H1 (cell line): Measurements from ENCODE around the gene VEGFC. TPM values are rescaled to one million over a fixed set of nuclear protein-coding genes. Genes with fewer than 3 reads are reported as not detected.

ENCODE experiments used
- CTCF ChIA-PET: fragments of 300-600 bp; sonication (Branson Sonifier 250); formaldehyde crosslinking; loops from one replicate; lab custom pipeline; 2021; ENCODE audit not compliant: partially characterized antibody; lab: Charles Lee
- POLR2A ChIA-PET: fragments of 300-600 bp; sonication (Branson Sonifier 250); formaldehyde crosslinking; loops from one replicate; lab custom pipeline; 2021; ENCODE audit warnings: inconsistent platforms; ENCODE audit not compliant: partially characterized antibody; lab: Charles Lee
- DNase-seq, 2 experiments: peaks; one replicate each; pipeline versions ENCODE4 v3.0.0 to v3.0.0-alpha.2; 2010 to 2022; ENCODE audit warnings: low spot score in 2 of 2, low read depth in 1 of 2, mixed read lengths in 1 of 2
- FAIRE-seq: peaks from 2 replicates; lab custom pipeline; 2011; peaks lifted over from hg19 to GRCh38; lab: Jason Lieb, UNC
- H2AFZ ChIP-seq: 2 replicates; pipeline ENCODE4 v1.8.1; 2012; ENCODE audit warnings: low read length, inconsistent platforms
- H2AK5ac ChIP-seq: 2 replicates; pipeline ENCODE4 v1.6.1; 2013; ENCODE audit warnings: low read depth, low read length
- H2BK120ac ChIP-seq: replicated peaks from 2 replicates; pipeline ENCODE3; 2013; ENCODE audit warnings: low read depth, low read length, inconsistent platforms
- H2BK12ac ChIP-seq: 2 replicates; pipeline ENCODE4 v1.6.1; 2013; ENCODE audit warnings: low read depth, low read length
- H2BK15ac ChIP-seq: 2 replicates; pipeline ENCODE4 v1.6.1; 2013; ENCODE audit warnings: low read length
- H2BK20ac ChIP-seq: 2 replicates; pipeline ENCODE4 v1.6.1; 2013; ENCODE audit warnings: low read length
- H2BK5ac ChIP-seq: 2 replicates; pipeline ENCODE4 v1.6.1; 2013; ENCODE audit warnings: low read depth, low read length
- H3K14ac ChIP-seq: 2 replicates; pipeline ENCODE4 v1.6.1; 2013; ENCODE audit warnings: inconsistent platforms; ENCODE audit not compliant: insufficient read length
- H3K18ac ChIP-seq: 2 replicates; pipeline ENCODE4 v1.6.1; 2013; ENCODE audit warnings: low read length; ENCODE audit errors: extremely low read depth
- H3K23ac ChIP-seq: 2 replicates; pipeline ENCODE4 v1.6.1; 2013; ENCODE audit warnings: inconsistent platforms; ENCODE audit not compliant: insufficient read length
- H3K23me2 ChIP-seq: 2 replicates; pipeline ENCODE4 v1.6.1; 2013; ENCODE audit warnings: low read depth, low read length
- H3K27ac ChIP-seq: 2 replicates; pipeline ENCODE4 v1.6.1; 2011; ENCODE audit warnings: low read depth, low read length, inconsistent platforms
- H3K27me3 ChIP-seq, 4 experiments: replicated peaks in 1 of 4; 1 replicate in 1 of 4; 2 replicates in 3 of 4; pipeline versions ENCODE4 v1.6.1 to v1.8.1; 2011 to 2013; ENCODE audit warnings: low read length in 3 of 4, mild to moderate bottlenecking in 3 of 4, inconsistent platforms in 2 of 4, mixed read lengths in 2 of 4, moderate library complexity in 1 of 4; ENCODE audit not compliant: control insufficient read depth in 3 of 4, insufficient read depth in 3 of 4; ENCODE audit errors: extremely low read depth in 1 of 4
- H3K36me3 ChIP-seq, 4 experiments: 2 replicates each; pipeline versions ENCODE4 v1.6.1 to v1.8.1; 2011 to 2013; ENCODE audit warnings: mild to moderate bottlenecking in 4 of 4, low read length in 3 of 4, moderate library complexity in 2 of 4, control low read depth in 1 of 4, inconsistent platforms in 1 of 4; ENCODE audit not compliant: insufficient read depth in 4 of 4, control insufficient read depth in 2 of 4
- H3K4ac ChIP-seq: replicated peaks from 2 replicates; pipeline ENCODE3; 2013; ENCODE audit warnings: low read length, low read depth, mixed read lengths, inconsistent platforms; ENCODE audit not compliant: insufficient read length
- H3K4me1 ChIP-seq, 4 experiments: replicated peaks in 1 of 4; 1 replicate in 1 of 4; 2 replicates in 3 of 4; pipeline versions ENCODE4 v1.6.1 to v1.8.1; 2011 to 2013; ENCODE audit warnings: low read length in 3 of 4, inconsistent platforms in 2 of 4, mixed read lengths in 1 of 4; ENCODE audit not compliant: insufficient read depth in 4 of 4, control insufficient read depth in 3 of 4
- H3K4me2 ChIP-seq, 2 experiments: 2 replicates each; pipeline versions ENCODE4 v1.6.1 to v1.8.1; 2011 to 2013; ENCODE audit warnings: low read depth in 2 of 2, low read length in 2 of 2, control low read depth in 1 of 2, inconsistent platforms in 1 of 2, mild to moderate bottlenecking in 1 of 2; ENCODE audit not compliant: insufficient read depth in 1 of 2
- H3K4me3 ChIP-seq, 4 experiments: fragments of 200-600, 300-600 bp in 1 of 4; sonication (generic), shearing (Covaris generic), sonication (Bioruptor Twin) in 1 of 4; 2 replicates each; pipeline versions ENCODE4 v1.5.1 to v1.8.1; 2011 to 2016; ENCODE audit warnings: low read length in 4 of 4, low read depth in 3 of 4, control low read depth in 2 of 4, inconsistent platforms in 2 of 4, mild to moderate bottlenecking in 2 of 4, mixed read lengths in 1 of 4, moderate library complexity in 1 of 4; ENCODE audit not compliant: insufficient read depth in 2 of 4; ENCODE audit errors: extremely low read depth in 1 of 4
- H3K56ac ChIP-seq: replicated peaks from 2 replicates; pipeline ENCODE3; 2013; ENCODE audit warnings: low read depth, mild to moderate bottlenecking, mixed read lengths, low read length, inconsistent platforms; ENCODE audit not compliant: insufficient read length
- H3K79me1 ChIP-seq: 2 replicates; pipeline ENCODE4 v1.6.1; 2013; ENCODE audit warnings: low read depth, low read length, control low read depth
- H3K79me2 ChIP-seq, 2 experiments: 2 replicates each; pipeline versions ENCODE4 v1.6.1 to v1.8.1; 2012 to 2013; ENCODE audit warnings: low read length in 2 of 2, mild to moderate bottlenecking in 2 of 2, inconsistent platforms in 1 of 2; ENCODE audit not compliant: insufficient read depth in 2 of 2, control insufficient read depth in 1 of 2
- H3K9ac ChIP-seq, 4 experiments: replicated peaks in 1 of 4; 1 replicate in 1 of 4; 2 replicates in 3 of 4; pipeline versions ENCODE4 v1.6.1 to v1.8.1; 2011 to 2013; ENCODE audit warnings: low read depth in 3 of 4, low read length in 3 of 4, control low read depth in 2 of 4, mild to moderate bottlenecking in 2 of 4, moderate library complexity in 2 of 4, inconsistent platforms in 1 of 4; ENCODE audit errors: extremely low read depth in 1 of 4
- H3K9me3 ChIP-seq, 2 experiments: 2 replicates each; pipeline versions ENCODE4 v1.6.1 to v1.8.1; 2012 to 2013; ENCODE audit warnings: mild to moderate bottlenecking in 2 of 2, moderate library complexity in 2 of 2, control low read depth in 1 of 2, inconsistent platforms in 1 of 2, low read depth in 1 of 2, low read length in 1 of 2, mixed read lengths in 1 of 2; ENCODE audit not compliant: insufficient read depth in 2 of 2
- H4K20me1 ChIP-seq, 2 experiments: replicated peaks in 1 of 2; 2 replicates each; pipeline versions ENCODE3 to v1.8.1; 2011 to 2013; ENCODE audit warnings: inconsistent platforms in 2 of 2, low read length in 2 of 2, mild to moderate bottlenecking in 1 of 2; ENCODE audit not compliant: insufficient read depth in 2 of 2, control insufficient read depth in 1 of 2
- H4K5ac ChIP-seq: 2 replicates; pipeline ENCODE4 v1.6.1; 2013; ENCODE audit warnings: low read length, low read depth, mixed read lengths, inconsistent platforms; ENCODE audit not compliant: insufficient read length
- H4K8ac ChIP-seq: 2 replicates; pipeline ENCODE4 v1.8.0; 2013; ENCODE audit warnings: mild to moderate bottlenecking, moderate library complexity, low read length, inconsistent platforms; ENCODE audit not compliant: insufficient read depth; ENCODE audit errors: extremely low read depth
- H4K91ac ChIP-seq: replicated peaks from 2 replicates; pipeline ENCODE3; 2013; ENCODE audit warnings: low read length, mixed read lengths, inconsistent platforms; ENCODE audit not compliant: insufficient read length
- ASH2L ChIP-seq: fragments of 200-600, 300-600 bp; sonication (generic); IDR thresholded peaks from one replicate; pipeline ENCODE4 v1.7.1; 2017; ENCODE audit warnings: low read length
- CEBPB ChIP-seq: IDR thresholded peaks from 2 replicates; pipeline ENCODE4 v1.6.1; 2012; ENCODE audit warnings: low read depth, low read length
- CHD1 ChIP-seq: IDR thresholded peaks from 2 replicates; pipeline ENCODE4 v1.6.1; 2012; ENCODE audit warnings: low read depth, low read length, improper control_type of control experiment
- EZH2 ChIP-seq: fragments of 200-600 bp; sonication (generic); IDR thresholded peaks from 2 replicates; pipeline ENCODE4 v1.7.1; 2012; ENCODE audit warnings: low read depth, mild to moderate bottlenecking, moderate library complexity, low read length, inconsistent platforms; ENCODE audit not compliant: severe bottlenecking
- JUN ChIP-seq: IDR thresholded peaks from 2 replicates; pipeline ENCODE4 v1.6.1; 2011; ENCODE audit warnings: low read depth, mild to moderate bottlenecking, improper control_type of control experiment, low read length
- POLR2AphosphoS5 ChIP-seq: IDR thresholded peaks from 2 replicates; pipeline ENCODE4 v1.6.1; 2011; ENCODE audit warnings: low read depth, low read length
- RAD21 ChIP-seq, 2 experiments: IDR thresholded peaks in 1 of 2; conservative IDR thresholded peaks in 1 of 2; 2 replicates each; pipeline ENCODE4 v1.6.1; 2011; ENCODE audit warnings: low read depth in 2 of 2, low read length in 2 of 2, improper control_type of control experiment in 1 of 2, inconsistent platforms in 1 of 2, mild to moderate bottlenecking in 1 of 2, moderate library complexity in 1 of 2
- RBBP5 ChIP-seq: IDR thresholded peaks from 2 replicates; pipeline ENCODE4 v1.7.1; 2012; ENCODE audit warnings: low read depth, mild to moderate bottlenecking, inconsistent platforms, low read length, moderate library complexity, borderline replicate concordance
- SP1 ChIP-seq: IDR thresholded peaks from 2 replicates; pipeline ENCODE4 v1.6.1; 2011; ENCODE audit warnings: low read depth, low read length
- TAF1 ChIP-seq: IDR thresholded peaks from 2 replicates; pipeline ENCODE4 v1.6.1; 2011; ENCODE audit warnings: mild to moderate bottlenecking, low read depth, low read length
- TEAD4 ChIP-seq: IDR thresholded peaks from 2 replicates; pipeline ENCODE4 v1.6.1; 2012; ENCODE audit warnings: low read depth, low read length, inconsistent platforms, mixed read lengths
- WGBS, 2 experiments: shearing (Covaris generic) in 1 of 2; methylation state at CpG; one replicate each; pipeline versions ENCODE4 v1.1.6 to v1.1.7; 2013 to 2015; ENCODE audit warnings: low lambda C conversion rate in 2 of 2, mixed read lengths in 2 of 2, inconsistent platforms in 1 of 2, low coverage in 1 of 2, missing lambda C conversion rate in 1 of 2; ENCODE audit not compliant: insufficient replicate concordance in 2 of 2, insufficient coverage in 1 of 2, insufficient read length in 1 of 2; ENCODE audit errors: extremely low coverage in 1 of 2, missing lambda C conversion rate in 1 of 2; 5-methylcytosine and 5-hydroxymethylcytosine counted together
- polyA plus RNA-seq, 7 experiments: library from polyadenylated mRNA; depleted of rRNA in 3 of 7; stranded (reverse) in 5 of 7; unstranded in 2 of 7; fragments of >200 nt in 5 of 7; fragments of 200-250 nt in 2 of 7; gene quantifications; 1 replicate in 5 of 7; 2 replicates in 1 of 7; 4 replicates in 1 of 7; pipeline versions ENCODE4 v1.2.1 to v1.2.3, GENCODE V29; 2011 to 2013; ENCODE audit warnings: missing spikeins in 2 of 7, mixed read lengths in 2 of 7
- total RNA-seq: library from RNA; stranded (reverse); fragmentation: NEBNext Ultra II Directional; extraction: Animal tissue kit (Norgen Biotek cat#: 25700); gene quantifications from 2 replicates; pipeline ENCODE4 v1.2.1, GENCODE V29; 2021
- TF ChIP-seq, protein P1 (sequence below): IDR thresholded peaks from 2 replicates; pipeline ENCODE4 v1.6.1; 2012; ENCODE audit warnings: inconsistent platforms
- TF ChIP-seq, protein P2 (sequence below): IDR thresholded peaks from 2 replicates; pipeline ENCODE4 v1.6.1; 2012; ENCODE audit warnings: inconsistent platforms

Gene VEGFC
- total and polyA plus RNA-seq, 2 of the 8 experiments (the other 6 are each of a cell fraction or from before 2014, with no cell fraction given): 0.53 to 1.4 TPM

DNA sequence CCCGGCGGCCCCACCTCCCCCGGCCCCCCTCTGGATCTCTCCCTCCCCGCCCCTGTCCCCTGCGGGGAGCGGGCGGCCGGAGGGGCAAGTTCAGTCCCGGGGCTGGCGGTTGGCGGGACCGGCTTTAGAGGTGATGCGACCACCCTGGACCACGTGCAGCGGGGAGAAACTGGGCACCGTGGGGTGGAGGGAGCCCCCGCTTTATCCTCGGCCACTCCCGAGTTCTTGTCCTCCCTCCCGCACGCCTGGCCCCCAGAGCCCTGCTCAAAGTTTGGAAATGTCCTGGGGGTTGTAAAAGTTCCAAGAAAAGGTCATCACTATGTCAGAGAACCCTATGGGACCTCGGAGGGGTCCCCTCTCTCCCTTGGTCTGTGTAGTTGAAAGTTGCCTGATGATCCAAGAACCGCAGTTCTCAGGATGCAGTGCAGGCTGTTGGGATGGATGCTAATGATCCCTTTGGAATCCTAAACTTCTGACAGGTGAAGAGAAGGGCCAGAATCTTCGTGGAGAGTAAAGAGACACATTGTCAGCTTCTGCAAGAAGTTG, 411 bp upstream of the VEGFC start:
- no peak overlapping the region for H4K5ac ChIP-seq
- no peak for FAIRE-seq
- no peak overlapping the region for H3K27ac ChIP-seq
- H3K4me3 ChIP-seq: peak overlapping the region; percentile 45 to 79 (median 63)
- no peak overlapping the region for H4K91ac ChIP-seq
- 0 out of 7 replicates have a peak, but pooled peaks cover 0 to under 1% (median 0%) of the 10 kb centered on the region in 4 experiments for H3K4me1 ChIP-seq
- H3K23ac ChIP-seq: no peak overlapping the region
- no peak overlapping the region for H2BK12ac ChIP-seq
- WGBS, 2 experiments: 6% methylated on average over 17 of the region's 24 CpGs; no CpG with 5 or more reads in 1 of the 2 experiments
- peaks cover 2% of the 10 kb centered on the region; the same call in 1 of the 2 replicates for H3K23me2 ChIP-seq
- H4K8ac ChIP-seq: no peak overlapping the region
- ChIA-PET CTCF (interaction anchor here (0.8 kb wide), 1 partner anchor 254 kb away, joined by 3 read pairs; no protein-coding TSS in a partner anchor), POLR2A (no interaction called here)
- H4K20me1 ChIP-seq: no peaks in the 10 kb centered on the region
- H2BK5ac ChIP-seq: no peak overlapping the region
- H3K79me2 ChIP-seq: no peaks in the 10 kb centered on the region
- H3K4ac ChIP-seq: no peak overlapping the region
- H3K27me3 ChIP-seq: peaks cover 4 to 18% (median 9%) of the 10 kb centered on the region in 4 experiments
- no peak overlapping the region for H3K14ac ChIP-seq
- peak overlapping the region; percentile 78 to 81 for H3K4me2 ChIP-seq
- no peak overlapping the region for H2BK120ac ChIP-seq
- H3K9me3 ChIP-seq: no peaks in the 10 kb centered on the region
- no peak overlapping the region for H3K56ac ChIP-seq
- no peak overlapping the region for H2BK15ac ChIP-seq
- H3K79me1 ChIP-seq: no peaks in the 10 kb centered on the region
- H3K9ac ChIP-seq: 0 out of 7 replicates have a peak overlapping the region, but pooled peaks of 1 of the 4 experiments have one; percentile 26
- H3K36me3 ChIP-seq: no peaks in the 10 kb centered on the region
- no peak for DNase-seq
- no peak overlapping the region for H2AK5ac ChIP-seq
- H2AFZ ChIP-seq: peak overlapping the region; percentile 93; the same call in 1 of the 2 replicates
- no peak overlapping the region for H2BK20ac ChIP-seq
- H3K18ac ChIP-seq: no peak overlapping the region
- TF ChIP-seq, protein P1, sequence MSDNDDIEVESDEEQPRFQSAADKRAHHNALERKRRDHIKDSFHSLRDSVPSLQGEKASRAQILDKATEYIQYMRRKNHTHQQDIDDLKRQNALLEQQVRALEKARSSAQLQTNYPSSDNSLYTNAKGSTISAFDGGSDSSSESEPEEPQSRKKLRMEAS: peak; percentile 81
- TF ChIP-seq RAD21 (IDR thresholded peaks at IDR 0.05 in 1 of 2, conservative IDR thresholded peaks at IDR 0.05 in 1 of 2; ENCODE audit: low read depth in 2 of 2, low read length in 2 of 2) (no peak), JUN (no peak), POLR2AphosphoS5 (no peak), ASH2L (no peak), CEBPB (no peak), RBBP5 (peak; percentile 1; the same call in 1 of the 2 replicates), TAF1 (0 out of 2 replicates have a peak, but pooled peaks have one; percentile 8), TEAD4 (no peak), CHD1 (no peak), EZH2 (no peak), SP1 (no peak)
- TF ChIP-seq, protein P2, sequence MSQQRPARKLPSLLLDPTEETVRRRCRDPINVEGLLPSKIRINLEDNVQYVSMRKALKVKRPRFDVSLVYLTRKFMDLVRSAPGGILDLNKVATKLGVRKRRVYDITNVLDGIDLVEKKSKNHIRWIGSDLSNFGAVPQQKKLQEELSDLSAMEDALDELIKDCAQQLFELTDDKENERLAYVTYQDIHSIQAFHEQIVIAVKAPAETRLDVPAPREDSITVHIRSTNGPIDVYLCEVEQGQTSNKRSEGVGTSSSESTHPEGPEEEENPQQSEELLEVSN: peak; percentile 79
